Stimulated activated CD8-positive, alpha-beta memory T cell treated with anti-CD3 and anti-CD28 coated beads, Interleukin-4, amount 100 ng/mL, for 48 hours (primary cell): ENCODE data around the gene DUSP1.
"Not testable (repeated sequence)": the region's sequence is repeated elsewhere in the genome, so short reads cannot be mapped to it uniquely, and the experiment has no call there.

Experiments
- DNase-seq: peaks from one replicate; pipeline ENCODE4 v3.0.0-alpha.2; 2020

DUSP1 gene

GRCh38 chr5:172797771-172798191, 26.8 kb upstream of the DUSP1 start:
- no peak for DNase-seq

GRCh38 chr5:172796306-172796705, 25.3 kb upstream of the DUSP1 start:
- no peak for DNase-seq

GRCh38 chr5:172795318-172795977, 24.5 kb upstream of the DUSP1 start:
- DNase-seq = no peak

- DNase-seq = no peak
Observed at GRCh38 chr5:172793577-172794488, 22.8 kb upstream of the DUSP1 start.

GRCh38 chr5:172792701-172793570, 21.9 kb upstream of the DUSP1 start:
- DNase-seq = no peak

- DNase-seq = no peak
Observed at GRCh38 chr5:172791726-172792445, 20.9 kb upstream of the DUSP1 start.

- no peak for DNase-seq
Observed at GRCh38 chr5:172791286-172791685, 20.3 kb upstream of the DUSP1 start.

- no peak for DNase-seq
Observed at GRCh38 chr5:172790496-172790889, 19.5 kb upstream of the DUSP1 start.

GRCh38 chr5:172789687-172790495, 18.9 kb upstream of the DUSP1 start:
- DNase-seq = no peak

- DNase-seq = no peak
Observed at GRCh38 chr5:172788771-172789686, 18.0 kb upstream of the DUSP1 start.

GRCh38 chr5:172787538-172787937, 16.5 kb upstream of the DUSP1 start:
- not testable (repeated sequence) for DNase-seq

GRCh38 chr5:172786736-172787462, 15.9 kb upstream of the DUSP1 start:
- DNase-seq = no peak

GRCh38 chr5:172785429-172786088, 14.6 kb upstream of the DUSP1 start:
- no peak for DNase-seq

GRCh38 chr5:172784162-172784561, 13.2 kb upstream of the DUSP1 start:
- not testable (repeated sequence) for DNase-seq

GRCh38 chr5:172783319-172783718, 12.3 kb upstream of the DUSP1 start:
- DNase-seq = not testable (repeated sequence)

GRCh38 chr5:172782169-172783039, 11.4 kb upstream of the DUSP1 start:
- DNase-seq = no peak

- no peak for DNase-seq
Observed at GRCh38 chr5:172779691-172780341, 8.8 kb upstream of the DUSP1 start.
